Gastrocnemius medialis (tissue), 4 donors: ENCODE measurements around the gene INTS7. TPM values are rescaled to one million over a fixed set of nuclear protein-coding genes. Genes with fewer than 3 reads are reported as not detected.

Experiments
- ATAC-seq, 2 donors: fragments of 150-250 bp; one replicate each; pipeline ENCODE4 v1.9.1; 2016
- DNase-seq, 2 donors: peaks; one replicate each; pipeline ENCODE4 v3.0.0-alpha.2; 2019
- H3K27ac ChIP-seq, 4 donors: fragments of 200-600 bp; sonication (generic); 1 replicate in 1 of 4; 2 replicates in 3 of 4; pipeline ENCODE4 v1.5.1; 2016 to 2018; ENCODE audit warnings: mild to moderate bottlenecking in 2 of 4, moderate library complexity in 1 of 4
- H3K27me3 ChIP-seq, 3 donors: fragments of 200-600 bp; sonication (generic) in 2 of 3; 1 replicate in 1 of 3; 2 replicates in 2 of 3; pipeline versions ENCODE4 v1.5.1 to v1.6.0; 2016 to 2019; ENCODE audit warnings: mild to moderate bottlenecking in 1 of 3, moderate library complexity in 1 of 3
- H3K36me3 ChIP-seq, 2 donors: fragments of 200-600 bp; sonication (generic) in 1 of 2; one replicate each; pipeline ENCODE4 v1.5.1; 2017 to 2018
- H3K4me1 ChIP-seq, 2 donors: fragments of 200-600 bp; sonication (generic) in 1 of 2; one replicate each; pipeline ENCODE4 v1.5.1; 2016 to 2017; ENCODE audit warnings: mild to moderate bottlenecking in 2 of 2
- H3K4me3 ChIP-seq, 4 donors: fragments of 200-600 bp; sonication (generic) in 3 of 4; 1 replicate in 1 of 4; 2 replicates in 3 of 4; pipeline ENCODE4 v1.5.1; 2016 to 2019; ENCODE audit warnings: mild to moderate bottlenecking in 2 of 4
- H3K9me3 ChIP-seq, 3 donors: fragments of 200-600 bp; sonication (generic) in 2 of 3; 1 replicate in 1 of 3; 2 replicates in 2 of 3; pipeline ENCODE4 v1.5.1; 2016 to 2019
- POLR2A ChIP-seq, 2 donors: fragments of 450-650 bp; IDR thresholded peaks; one replicate each; pipeline ENCODE4 v1.6.1; 2017; ENCODE audit warnings: antibody characterized with exemption in 2 of 2, mild to moderate bottlenecking in 2 of 2, moderate library complexity in 2 of 2
- in situ Hi-C, 4 donors: fragments of 200-750 bp; cut with MboI; loops; one replicate each; pipeline versions ENCODE4 v1.15.0 to v1.8.0; 2017; ENCODE audit warnings: low sequenced_read_pairs in 4 of 4
- intact Hi-C: fragments of 100-400 bp; cut with DNase I; formaldehyde crosslinking; loops from one replicate; pipeline ENCODE4 v1.15.1; 2023; ENCODE audit warnings: low total_unique reads
- total RNA-seq, 4 donors: library from RNA; depleted of rRNA; stranded (reverse); fragments of >200 nt; gene quantifications; one replicate each; pipeline versions ENCODE4 v1.1.0 to v1.2.3, GENCODE V29; 2016
- TF ChIP-seq, protein P1 (sequence below), 5 experiments: fragments of 450-650 bp in 3 of 5; fragments of 200-600 bp in 2 of 5; sonication (generic) in 2 of 5; IDR thresholded peaks in 4 of 5; conservative IDR thresholded peaks in 1 of 5; 1 replicate in 4 of 5; 2 replicates in 1 of 5; pipeline ENCODE4 v1.5.1; 2016 to 2019; ENCODE audit warnings: antibody characterized with exemption in 5 of 5, mild to moderate bottlenecking in 3 of 5, moderate library complexity in 3 of 5

Gene INTS7
- total RNA-seq, 4 donors from 2014 or later, result 4.0 to 8.0 (median 6.6) TPM

- no peaks in the 10 kb centered on the region for H3K27me3 ChIP-seq
- no peaks in the 10 kb centered on the region for H3K9me3 ChIP-seq
- no peaks in the 10 kb centered on the region for H3K4me1 ChIP-seq
- H3K4me3 ChIP-seq, result no peak overlapping the region
- TF ChIP-seq POLR2A (IDR thresholded peaks at IDR 0.05), result no peak
- TF ChIP-seq, protein P1, sequence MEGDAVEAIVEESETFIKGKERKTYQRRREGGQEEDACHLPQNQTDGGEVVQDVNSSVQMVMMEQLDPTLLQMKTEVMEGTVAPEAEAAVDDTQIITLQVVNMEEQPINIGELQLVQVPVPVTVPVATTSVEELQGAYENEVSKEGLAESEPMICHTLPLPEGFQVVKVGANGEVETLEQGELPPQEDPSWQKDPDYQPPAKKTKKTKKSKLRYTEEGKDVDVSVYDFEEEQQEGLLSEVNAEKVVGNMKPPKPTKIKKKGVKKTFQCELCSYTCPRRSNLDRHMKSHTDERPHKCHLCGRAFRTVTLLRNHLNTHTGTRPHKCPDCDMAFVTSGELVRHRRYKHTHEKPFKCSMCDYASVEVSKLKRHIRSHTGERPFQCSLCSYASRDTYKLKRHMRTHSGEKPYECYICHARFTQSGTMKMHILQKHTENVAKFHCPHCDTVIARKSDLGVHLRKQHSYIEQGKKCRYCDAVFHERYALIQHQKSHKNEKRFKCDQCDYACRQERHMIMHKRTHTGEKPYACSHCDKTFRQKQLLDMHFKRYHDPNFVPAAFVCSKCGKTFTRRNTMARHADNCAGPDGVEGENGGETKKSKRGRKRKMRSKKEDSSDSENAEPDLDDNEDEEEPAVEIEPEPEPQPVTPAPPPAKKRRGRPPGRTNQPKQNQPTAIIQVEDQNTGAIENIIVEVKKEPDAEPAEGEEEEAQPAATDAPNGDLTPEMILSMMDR (IDR thresholded peaks at IDR 0.05 in 4 of 5, conservative IDR thresholded peaks at IDR 0.05 in 1 of 5), result no peak
- intact Hi-C loops (no loop called here), in situ Hi-C loops (loop anchor here in 1 of 4 donors (25.0 kb wide), 1 partner anchor 334 kb away; the partner anchor contains the start of gene NEK2)
- ATAC-seq (no peak), DNase-seq (no peak)
- peaks cover 0 to 8% of the 10 kb centered on the region in 2 donors for H3K36me3 ChIP-seq
- H3K27ac ChIP-seq, result no peak overlapping the region
Measured at GRCh38 chr1:212021563-212021962, 13.8 kb downstream of the INTS7 start.

DNA sequence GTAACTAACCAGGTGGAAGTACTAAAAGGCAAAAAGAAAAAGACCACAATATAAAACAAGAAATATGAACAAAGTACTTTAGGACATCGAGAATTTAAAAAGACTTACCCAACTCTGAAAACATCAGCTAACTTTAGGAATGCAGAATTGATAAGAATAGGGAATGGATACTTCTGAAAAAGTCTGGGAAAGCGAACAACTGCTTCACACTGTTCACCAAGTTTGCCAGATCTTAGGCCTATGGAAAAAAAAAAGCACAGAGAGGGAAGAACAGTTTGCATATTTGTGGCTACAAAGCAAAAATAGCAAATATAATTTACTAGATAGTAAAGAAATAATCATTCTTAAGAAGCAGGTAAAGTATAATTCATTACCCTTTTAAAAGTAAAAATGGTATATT lies 14.4 kb downstream of the INTS7 start:
- Histone ChIP-seq H3K9me3 (no peaks in the 10 kb centered on the region), H3K36me3 (peaks cover 0 to 8% of the 10 kb centered on the region in 2 donors), H3K27me3 (no peaks in the 10 kb centered on the region), H3K4me3 (no peak overlapping the region), H3K4me1 (no peaks in the 10 kb centered on the region), H3K27ac (no peak overlapping the region)
- intact Hi-C loops (no loop called here), in situ Hi-C loops (loop anchor here in 1 of 4 donors (25.0 kb wide), 1 partner anchor 334 kb away; the partner anchor contains the start of gene NEK2)
- DNase-seq (no peak), ATAC-seq (no peak)
- no peak for TF ChIP-seq POLR2A (IDR thresholded peaks at IDR 0.05)
- TF ChIP-seq, protein P1 (IDR thresholded peaks at IDR 0.05 in 4 of 5, conservative IDR thresholded peaks at IDR 0.05 in 1 of 5), result no peak

GRCh38 chr1:212013672-212014071 lies 21.7 kb downstream of the INTS7 start:
- Histone ChIP-seq H3K36me3 (no peaks in the 10 kb centered on the region), H3K4me3 (no peak overlapping the region), H3K4me1 (no peaks in the 10 kb centered on the region), H3K9me3 (no peaks in the 10 kb centered on the region), H3K27ac (no peak overlapping the region), H3K27me3 (no peaks in the 10 kb centered on the region)
- ATAC-seq, result no peak
- no peak for TF ChIP-seq POLR2A (IDR thresholded peaks at IDR 0.05)
- TF ChIP-seq, protein P1 (IDR thresholded peaks at IDR 0.05 in 4 of 5, conservative IDR thresholded peaks at IDR 0.05 in 1 of 5), result no peak
- in situ Hi-C loops (loop anchor here in 1 of 4 donors (25.0 kb wide), 1 partner anchor 326 kb away; the partner anchor contains the start of gene NEK2), intact Hi-C loops (loop anchor here (2.0 to 5.0 kb wide), 2 partner anchors 21 to 331 kb away; partner anchors contain the start of genes DTL and INTS7)
- no peak for DNase-seq

- DNase-seq, result peak; percentile 17 to 55
- peaks cover 0 to 2% of the 10 kb centered on the region in 2 donors for H3K36me3 ChIP-seq
- no peak overlapping the region for H3K27ac ChIP-seq
- no peaks in the 10 kb centered on the region for H3K9me3 ChIP-seq
- no peak overlapping the region for H3K4me3 ChIP-seq
- H3K4me1 ChIP-seq, result no peaks in the 10 kb centered on the region
- peak; percentile 63 to 83 for ATAC-seq
- TF ChIP-seq, protein P1 (IDR thresholded peaks at IDR 0.05 in 4 of 5, conservative IDR thresholded peaks at IDR 0.05 in 1 of 5), result peak; percentile 69 to 92 (median 78)
- no peak for TF ChIP-seq POLR2A (IDR thresholded peaks at IDR 0.05)
- intact Hi-C loops (loop anchor here (2.0 to 5.0 kb wide), 2 partner anchors 23 to 330 kb away; partner anchors contain the start of genes DTL and INTS7), in situ Hi-C loops (loop anchor here in 1 of 4 donors (25.0 kb wide), 1 partner anchor 325 kb away; the partner anchor contains the start of gene NEK2)
- no peaks in the 10 kb centered on the region for H3K27me3 ChIP-seq
Measured at GRCh38 chr1:212012034-212012740, 23.2 kb downstream of the INTS7 start.
